PC-9 (cell line): Measurements from ENCODE around the gene RMI2.

ENCODE experiments used
- CTCF ChIP-seq: fragments of 200-600 bp; sonication (generic); conservative IDR thresholded peaks from 2 replicates; pipeline ENCODE4 v1.6.1; 2017; ENCODE audit warnings: mixed run types, antibody characterized with exemption, mild to moderate bottlenecking, moderate library complexity
- EZH2 ChIP-seq: fragments of 200-600 bp; sonication (generic); IDR thresholded peaks from 2 replicates; pipeline ENCODE4 v1.8.0; 2017; ENCODE audit warnings: antibody characterized with exemption, low read depth

GRCh38 chr16:11349599-11350276 is 4.5 kb downstream of the RMI2 start:
- no peak for TF ChIP-seq CTCF
- TF ChIP-seq EZH2 = no peak
